HG03460 (cell line): Measurements from ENCODE around the gene KRTAP19-8.

Source experiments
- ATAC-seq: cut with Tn5 transposase; IDR thresholded peaks from one replicate; pipeline ENCODE4 v1.9.1; 2021; ENCODE audit not compliant: unreplicated experiment

Gene KRTAP19-8

DNA sequence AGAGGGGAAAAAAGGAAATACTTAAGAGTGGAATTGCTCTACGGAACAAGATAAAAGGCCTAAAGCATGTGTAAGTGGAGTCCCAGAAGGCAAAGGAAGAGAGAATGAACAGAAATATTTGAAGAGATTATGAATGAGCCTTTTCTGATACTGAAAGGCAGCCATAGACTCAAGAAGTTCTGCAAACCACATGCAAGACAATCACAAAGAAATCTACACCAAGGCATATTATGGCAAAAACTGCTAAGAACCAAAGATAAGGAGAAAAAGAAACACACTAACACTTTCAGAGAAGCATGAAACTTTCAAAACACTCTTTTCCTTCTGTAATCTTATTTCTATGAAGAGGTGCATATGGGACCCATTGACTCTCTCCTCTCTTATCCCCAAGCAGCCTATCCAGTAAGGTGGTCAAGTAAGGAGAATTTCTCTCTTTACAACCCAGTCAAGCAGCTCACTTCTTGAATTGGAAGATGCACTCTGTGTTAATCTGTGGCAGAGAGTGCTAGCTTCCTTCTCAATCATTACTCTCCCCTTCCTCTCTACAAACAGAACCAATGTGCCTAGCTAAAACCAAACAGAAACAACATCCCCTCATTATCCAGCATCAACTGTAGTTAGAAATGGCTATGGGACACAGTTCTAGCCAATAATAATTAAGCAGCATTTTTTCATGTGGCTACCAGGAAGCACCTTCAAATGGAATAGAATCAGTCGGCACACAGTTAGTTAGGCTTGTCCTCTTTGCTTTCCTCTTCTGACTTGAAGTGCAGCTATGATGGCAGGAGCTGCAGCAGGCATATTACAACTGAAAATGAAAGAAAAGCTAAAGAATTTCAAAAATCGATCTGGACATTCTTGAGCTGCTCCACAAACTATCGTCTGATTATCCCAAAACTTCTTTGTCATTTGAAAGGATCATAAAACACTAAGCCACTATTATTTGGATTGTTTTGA is 25.9 kb downstream of the KRTAP19-8 start:
- ATAC-seq, result no peak

DNA sequence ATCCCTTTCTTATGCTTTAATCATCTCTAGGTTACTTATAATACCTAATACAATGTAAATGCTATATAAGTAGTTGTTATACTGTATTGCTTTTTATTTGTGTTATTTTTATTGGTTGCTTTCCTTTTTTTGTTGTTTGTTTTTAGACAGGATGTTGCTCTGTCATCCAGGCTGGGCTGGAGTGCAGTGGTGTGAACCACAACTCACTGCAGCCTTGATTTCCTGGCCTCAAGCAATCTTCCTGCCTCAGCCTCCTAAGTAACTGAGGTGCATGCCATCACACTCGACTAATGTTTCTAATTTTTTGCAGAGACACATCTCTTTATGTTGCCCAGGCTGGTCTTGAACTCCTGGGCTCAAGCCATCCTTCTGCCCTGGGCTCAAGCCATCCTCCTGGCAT is 26.9 kb downstream of the KRTAP19-8 start:
- ATAC-seq, result no peak

DNA sequence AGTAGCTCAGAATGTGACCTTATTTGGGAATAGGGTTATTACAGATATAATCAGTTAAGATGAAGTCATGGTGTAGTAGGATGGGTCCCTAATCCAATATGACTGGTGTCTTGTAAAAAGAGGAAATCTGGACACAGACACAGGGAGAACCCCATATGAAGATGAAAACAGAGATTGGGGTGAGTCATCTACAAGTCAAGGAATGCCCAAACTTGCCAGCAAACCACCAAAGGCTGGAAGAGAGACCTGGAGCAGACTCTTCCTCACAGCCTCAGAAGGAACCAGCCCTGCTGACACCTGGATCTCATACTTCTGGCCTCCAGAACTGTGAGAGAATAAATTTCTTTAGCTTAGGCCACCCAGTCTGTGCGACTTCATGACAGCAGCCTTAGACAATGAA is 29.9 kb downstream of the KRTAP19-8 start:
- ATAC-seq, result no peak

DNA sequence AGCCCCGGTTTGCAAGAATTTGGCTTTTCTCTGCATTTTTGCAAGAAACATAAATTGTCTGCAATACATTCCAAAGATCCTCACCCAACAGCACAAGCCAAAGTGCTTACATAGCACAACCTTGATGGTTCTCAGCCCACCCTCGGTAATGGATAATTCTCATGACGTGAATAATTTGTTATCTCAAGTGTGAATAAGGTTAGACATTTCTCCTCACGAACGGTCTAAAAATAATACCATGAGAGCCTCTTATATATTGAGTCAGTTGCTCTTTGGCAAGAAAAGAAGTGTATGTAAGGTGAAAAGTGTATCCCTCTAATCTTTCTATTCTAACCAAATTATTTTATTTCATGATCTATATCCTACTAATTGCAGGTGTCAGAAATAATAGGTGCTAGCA is 33.3 kb downstream of the KRTAP19-8 start:
- no peak for ATAC-seq

DNA sequence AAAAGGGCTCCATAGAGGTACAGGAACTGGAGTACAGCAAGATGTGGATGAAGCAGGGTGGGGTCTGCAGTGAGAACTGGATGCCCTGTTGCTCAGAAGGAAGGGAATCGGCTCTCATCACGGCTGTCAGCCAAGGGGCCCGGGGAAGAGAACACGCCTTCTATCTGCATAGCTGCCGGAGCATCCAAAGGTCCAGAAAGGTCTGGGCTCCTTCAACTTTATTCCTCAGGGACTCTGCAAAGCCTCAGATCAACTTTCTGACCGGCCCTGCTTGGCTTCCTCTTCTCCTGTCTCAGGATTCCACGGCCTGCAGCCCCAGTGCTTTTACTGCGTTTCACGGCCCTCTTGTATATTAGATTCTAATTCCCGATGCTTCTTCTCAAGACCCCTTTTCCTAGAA is 34.8 kb downstream of the KRTAP19-8 start:
- ATAC-seq, result no peak

DNA sequence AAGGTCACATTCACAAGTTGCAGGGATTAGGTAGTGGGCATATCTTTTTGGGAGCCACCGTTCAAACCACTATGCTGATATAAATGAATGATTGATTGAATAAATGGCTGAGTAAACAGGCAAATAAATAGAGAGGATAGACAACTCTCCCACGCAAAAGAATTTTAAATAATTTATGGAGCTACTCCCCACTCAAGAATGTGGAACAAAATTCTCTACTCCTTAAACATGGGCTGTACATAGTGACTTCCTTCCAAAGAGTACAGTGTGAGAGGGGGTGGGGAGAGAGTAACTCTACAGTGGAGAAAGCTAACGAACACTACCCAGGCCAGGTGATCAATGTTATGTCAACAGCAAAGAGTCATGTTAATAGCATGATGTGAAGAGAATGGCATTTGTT is 40.7 kb downstream of the KRTAP19-8 start:
- ATAC-seq, result no peak

DNA sequence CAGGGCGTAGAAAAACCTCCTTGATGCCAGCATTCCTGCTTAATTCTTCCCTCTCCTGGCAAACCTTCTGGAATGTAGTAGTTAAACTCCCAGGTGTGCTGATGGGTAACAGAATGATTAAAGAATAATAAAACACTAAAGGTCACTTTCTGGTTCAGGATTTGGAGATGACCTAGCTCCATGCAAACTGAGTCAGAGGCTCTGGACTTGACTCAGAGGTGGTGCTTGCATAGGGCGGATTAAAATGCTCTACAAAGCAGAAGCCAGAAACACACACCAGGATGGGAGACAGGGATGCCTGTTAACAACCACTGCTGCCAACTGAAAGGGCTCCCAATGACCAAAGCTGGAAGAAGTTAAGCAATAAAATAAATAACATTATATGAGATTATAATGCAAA is 41.5 kb downstream of the KRTAP19-8 start:
- no peak for ATAC-seq

DNA sequence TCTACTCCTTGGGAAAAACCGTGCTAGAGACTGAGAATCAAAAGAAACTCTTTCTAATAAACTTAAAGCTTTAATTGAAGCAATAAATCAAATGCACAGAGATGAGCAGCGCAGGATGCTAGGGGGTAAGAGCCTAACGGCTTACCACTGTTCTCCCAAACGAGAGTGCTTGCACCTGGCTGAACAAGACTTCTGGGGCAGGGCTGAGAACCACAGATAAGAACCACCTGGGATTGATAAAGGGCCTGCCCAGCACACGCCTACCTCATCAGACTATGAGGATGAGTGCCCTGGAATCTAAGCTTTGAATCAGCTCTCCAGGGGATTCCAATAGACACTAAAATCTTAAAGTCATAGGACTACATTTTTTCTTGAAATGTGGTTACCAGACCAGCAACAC is 43.3 kb downstream of the KRTAP19-8 start:
- ATAC-seq, result no peak

DNA sequence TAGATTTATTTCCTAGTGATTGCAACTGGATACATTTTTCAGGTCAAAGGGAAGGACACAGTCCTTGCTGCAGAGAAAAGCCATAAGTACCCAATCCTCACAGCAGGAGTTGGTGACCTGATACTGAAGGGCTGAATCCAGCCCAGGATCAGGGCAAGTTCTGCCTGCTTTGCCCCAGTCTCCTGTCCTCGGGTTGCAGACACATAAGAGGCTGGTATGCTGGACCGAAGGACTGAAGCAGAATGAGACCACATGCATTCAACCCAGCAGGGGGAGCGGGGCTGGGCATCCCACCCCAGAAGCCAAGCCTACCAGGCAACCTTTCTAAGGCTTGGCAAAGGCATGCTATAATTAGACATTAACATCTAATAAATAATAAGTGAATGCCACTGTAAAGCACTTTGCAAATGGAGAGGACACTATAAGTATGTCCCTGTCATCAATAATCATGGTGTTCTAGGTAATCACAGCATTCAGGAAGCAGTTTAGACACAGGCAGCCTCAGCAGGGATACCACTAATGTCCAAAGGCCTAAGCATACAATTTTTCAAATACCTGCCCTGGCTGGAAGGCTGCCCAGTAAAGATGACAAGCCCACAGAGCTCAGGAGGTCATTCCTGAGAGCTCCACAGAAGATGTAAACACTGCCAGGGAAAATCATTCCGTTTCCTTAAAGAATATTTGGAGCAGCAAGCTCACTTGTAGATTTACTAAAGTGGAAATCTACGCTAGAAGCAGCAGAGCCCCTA is 47.6 kb downstream of the KRTAP19-8 start:
- ATAC-seq, result no peak

DNA sequence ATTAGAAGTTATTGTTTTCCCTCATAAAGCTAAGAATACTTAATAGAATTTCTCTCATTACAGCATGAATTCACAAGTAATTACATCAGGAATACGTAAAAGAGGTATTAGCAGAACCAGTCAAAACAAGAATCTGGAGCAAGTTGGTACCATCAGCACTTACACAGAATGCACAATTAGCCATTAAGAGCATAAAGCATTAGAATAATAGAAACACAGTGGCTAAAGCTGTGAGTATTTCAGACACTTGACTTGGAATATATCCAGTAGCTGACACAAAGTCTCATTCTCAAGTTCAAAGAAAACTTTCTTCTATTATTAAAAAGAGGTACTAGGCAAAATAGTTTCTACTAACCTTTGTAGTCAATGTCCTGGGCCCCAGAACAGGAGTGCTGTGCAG is 49.6 kb downstream of the KRTAP19-8 start:
- ATAC-seq, result no peak
